ENCODE data around the gene SMIM13.

DNA sequence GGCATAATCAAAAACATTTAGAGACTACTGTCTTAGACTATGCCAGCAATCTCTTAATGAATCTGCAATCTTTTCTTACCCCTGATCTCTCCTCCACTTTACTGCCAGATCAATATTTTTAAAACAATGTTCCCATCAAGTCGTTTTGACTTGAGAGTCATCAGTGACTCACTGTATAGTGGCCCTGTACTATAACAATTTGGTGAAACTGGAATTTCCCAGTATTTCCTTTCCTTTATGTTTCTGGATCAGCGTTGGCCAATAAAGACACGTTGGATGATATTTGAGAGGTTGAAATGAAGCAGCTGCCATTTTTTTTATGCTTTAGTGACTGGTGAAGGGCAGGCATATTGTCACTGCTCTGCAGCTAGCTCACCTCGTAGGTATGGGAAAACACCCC is 10.1 kb upstream of the SMIM13 start:
- TF ChIP-seq, protein P1, sequence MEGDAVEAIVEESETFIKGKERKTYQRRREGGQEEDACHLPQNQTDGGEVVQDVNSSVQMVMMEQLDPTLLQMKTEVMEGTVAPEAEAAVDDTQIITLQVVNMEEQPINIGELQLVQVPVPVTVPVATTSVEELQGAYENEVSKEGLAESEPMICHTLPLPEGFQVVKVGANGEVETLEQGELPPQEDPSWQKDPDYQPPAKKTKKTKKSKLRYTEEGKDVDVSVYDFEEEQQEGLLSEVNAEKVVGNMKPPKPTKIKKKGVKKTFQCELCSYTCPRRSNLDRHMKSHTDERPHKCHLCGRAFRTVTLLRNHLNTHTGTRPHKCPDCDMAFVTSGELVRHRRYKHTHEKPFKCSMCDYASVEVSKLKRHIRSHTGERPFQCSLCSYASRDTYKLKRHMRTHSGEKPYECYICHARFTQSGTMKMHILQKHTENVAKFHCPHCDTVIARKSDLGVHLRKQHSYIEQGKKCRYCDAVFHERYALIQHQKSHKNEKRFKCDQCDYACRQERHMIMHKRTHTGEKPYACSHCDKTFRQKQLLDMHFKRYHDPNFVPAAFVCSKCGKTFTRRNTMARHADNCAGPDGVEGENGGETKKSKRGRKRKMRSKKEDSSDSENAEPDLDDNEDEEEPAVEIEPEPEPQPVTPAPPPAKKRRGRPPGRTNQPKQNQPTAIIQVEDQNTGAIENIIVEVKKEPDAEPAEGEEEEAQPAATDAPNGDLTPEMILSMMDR (IDR thresholded peaks at IDR 0.05; ENCODE audit: borderline replicate concordance, extremely low read depth, low read length, poor library complexity, severe bottlenecking): no peak
- TF ChIP-seq EZH2 (IDR thresholded peaks at IDR 0.05; ENCODE audit: borderline replicate concordance, low read depth, low read length, severe bottlenecking): no peak
